ENCODE data around the gene ITFG2.

DNA sequence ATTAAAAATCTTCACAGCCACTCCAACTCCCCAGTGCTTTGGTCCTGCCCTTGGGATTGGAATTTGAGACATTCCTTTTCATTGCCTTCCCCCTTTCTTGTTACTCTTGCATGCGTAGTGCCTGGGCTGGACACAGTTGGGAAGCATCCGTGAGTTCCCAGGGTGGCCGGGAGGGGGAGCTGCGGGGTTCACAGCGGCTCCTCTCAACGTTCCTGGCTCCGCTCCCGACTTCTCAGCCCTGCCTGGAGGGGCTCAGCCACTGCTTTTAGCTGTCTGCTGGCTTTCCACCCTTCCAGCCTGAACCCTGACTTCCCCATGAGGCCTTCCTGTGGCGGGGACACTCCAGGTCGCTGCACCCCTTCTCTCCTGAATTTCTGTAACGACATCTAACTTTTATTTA, 41.2 kb downstream of the ITFG2 start:
- TF ChIP-seq, protein P1, sequence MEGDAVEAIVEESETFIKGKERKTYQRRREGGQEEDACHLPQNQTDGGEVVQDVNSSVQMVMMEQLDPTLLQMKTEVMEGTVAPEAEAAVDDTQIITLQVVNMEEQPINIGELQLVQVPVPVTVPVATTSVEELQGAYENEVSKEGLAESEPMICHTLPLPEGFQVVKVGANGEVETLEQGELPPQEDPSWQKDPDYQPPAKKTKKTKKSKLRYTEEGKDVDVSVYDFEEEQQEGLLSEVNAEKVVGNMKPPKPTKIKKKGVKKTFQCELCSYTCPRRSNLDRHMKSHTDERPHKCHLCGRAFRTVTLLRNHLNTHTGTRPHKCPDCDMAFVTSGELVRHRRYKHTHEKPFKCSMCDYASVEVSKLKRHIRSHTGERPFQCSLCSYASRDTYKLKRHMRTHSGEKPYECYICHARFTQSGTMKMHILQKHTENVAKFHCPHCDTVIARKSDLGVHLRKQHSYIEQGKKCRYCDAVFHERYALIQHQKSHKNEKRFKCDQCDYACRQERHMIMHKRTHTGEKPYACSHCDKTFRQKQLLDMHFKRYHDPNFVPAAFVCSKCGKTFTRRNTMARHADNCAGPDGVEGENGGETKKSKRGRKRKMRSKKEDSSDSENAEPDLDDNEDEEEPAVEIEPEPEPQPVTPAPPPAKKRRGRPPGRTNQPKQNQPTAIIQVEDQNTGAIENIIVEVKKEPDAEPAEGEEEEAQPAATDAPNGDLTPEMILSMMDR (CRISPR knock-in tag; IDR thresholded peaks at IDR 0.05) = peak; percentile 82
- TF ChIP-seq ZNF292 (CRISPR knock-in tag; IDR thresholded peaks at IDR 0.05; ENCODE audit: borderline replicate concordance, low read depth) (no peak), GABPA (IDR thresholded peaks at IDR 0.05; ENCODE audit: low read depth, low read length) (no peak), GABPA (CRISPR knock-in tag; IDR thresholded peaks at IDR 0.05; ENCODE audit: low read depth) (no peak), DNMT1 (CRISPR knock-in tag; IDR thresholded peaks at IDR 0.05) (no peak), CBX5 (CRISPR knock-in tag; IDR thresholded peaks at IDR 0.05; ENCODE audit: borderline replicate concordance) (no peak), ZBTB8A (CRISPR knock-in tag; IDR thresholded peaks at IDR 0.05; ENCODE audit: borderline replicate concordance, low read depth) (no peak), BRCA1 (CRISPR knock-in tag; IDR thresholded peaks at IDR 0.05) (no peak), ZFP90 (CRISPR knock-in tag; IDR thresholded peaks at IDR 0.05; ENCODE audit: borderline replicate concordance) (no peak), SRSF1 (optimal IDR thresholded peaks at IDR 0.05; ENCODE audit: low read depth, low read length) (no peak), ZNF441 (CRISPR knock-in tag; IDR thresholded peaks at IDR 0.05; ENCODE audit: borderline replicate concordance) (no peak), ZBTB1 (CRISPR knock-in tag; IDR thresholded peaks at IDR 0.05; ENCODE audit: borderline replicate concordance) (no peak)
- TF ChIP-seq, protein P2, sequence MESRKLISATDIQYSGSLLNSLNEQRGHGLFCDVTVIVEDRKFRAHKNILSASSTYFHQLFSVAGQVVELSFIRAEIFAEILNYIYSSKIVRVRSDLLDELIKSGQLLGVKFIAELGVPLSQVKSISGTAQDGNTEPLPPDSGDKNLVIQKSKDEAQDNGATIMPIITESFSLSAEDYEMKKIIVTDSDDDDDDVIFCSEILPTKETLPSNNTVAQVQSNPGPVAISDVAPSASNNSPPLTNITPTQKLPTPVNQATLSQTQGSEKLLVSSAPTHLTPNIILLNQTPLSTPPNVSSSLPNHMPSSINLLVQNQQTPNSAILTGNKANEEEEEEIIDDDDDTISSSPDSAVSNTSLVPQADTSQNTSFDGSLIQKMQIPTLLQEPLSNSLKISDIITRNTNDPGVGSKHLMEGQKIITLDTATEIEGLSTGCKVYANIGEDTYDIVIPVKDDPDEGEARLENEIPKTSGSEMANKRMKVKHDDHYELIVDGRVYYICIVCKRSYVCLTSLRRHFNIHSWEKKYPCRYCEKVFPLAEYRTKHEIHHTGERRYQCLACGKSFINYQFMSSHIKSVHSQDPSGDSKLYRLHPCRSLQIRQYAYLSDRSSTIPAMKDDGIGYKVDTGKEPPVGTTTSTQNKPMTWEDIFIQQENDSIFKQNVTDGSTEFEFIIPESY (CRISPR knock-in tag; IDR thresholded peaks at IDR 0.05) = no peak
- TF ChIP-seq, protein P3, sequence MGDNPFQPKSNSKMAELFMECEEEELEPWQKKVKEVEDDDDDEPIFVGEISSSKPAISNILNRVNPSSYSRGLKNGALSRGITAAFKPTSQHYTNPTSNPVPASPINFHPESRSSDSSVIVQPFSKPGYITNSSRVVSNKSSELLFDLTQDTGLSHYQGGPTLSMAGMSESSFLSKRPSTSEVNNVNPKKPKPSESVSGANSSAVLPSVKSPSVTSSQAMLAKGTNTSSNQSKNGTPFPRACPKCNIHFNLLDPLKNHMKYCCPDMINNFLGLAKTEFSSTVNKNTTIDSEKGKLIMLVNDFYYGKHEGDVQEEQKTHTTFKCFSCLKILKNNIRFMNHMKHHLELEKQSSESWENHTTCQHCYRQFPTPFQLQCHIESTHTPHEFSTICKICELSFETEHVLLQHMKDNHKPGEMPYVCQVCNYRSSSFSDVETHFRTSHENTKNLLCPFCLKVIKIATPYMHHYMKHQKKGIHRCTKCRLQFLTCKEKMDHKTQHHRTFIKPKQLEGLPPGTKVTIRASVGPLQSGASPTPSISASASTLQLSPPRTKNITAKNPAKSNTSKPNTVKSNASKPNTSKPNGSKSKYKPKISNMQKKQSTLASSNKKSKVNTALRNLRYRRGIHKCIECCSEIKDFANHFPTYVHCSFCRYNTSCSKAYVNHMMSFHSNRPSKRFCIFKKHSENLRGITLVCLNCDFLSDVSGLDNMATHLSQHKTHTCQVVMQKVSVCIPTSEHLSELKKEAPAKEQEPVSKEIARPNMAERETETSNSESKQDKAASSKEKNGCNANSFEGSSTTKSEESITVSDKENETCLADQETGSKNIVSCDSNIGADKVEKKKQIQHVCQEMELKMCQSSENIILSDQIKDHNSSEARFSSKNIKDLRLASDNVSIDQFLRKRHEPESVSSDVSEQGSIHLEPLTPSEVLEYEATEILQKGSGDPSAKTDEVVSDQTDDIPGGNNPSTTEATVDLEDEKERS (CRISPR knock-in tag; IDR thresholded peaks at IDR 0.05) = no peak
- TF ChIP-seq, protein P4, sequence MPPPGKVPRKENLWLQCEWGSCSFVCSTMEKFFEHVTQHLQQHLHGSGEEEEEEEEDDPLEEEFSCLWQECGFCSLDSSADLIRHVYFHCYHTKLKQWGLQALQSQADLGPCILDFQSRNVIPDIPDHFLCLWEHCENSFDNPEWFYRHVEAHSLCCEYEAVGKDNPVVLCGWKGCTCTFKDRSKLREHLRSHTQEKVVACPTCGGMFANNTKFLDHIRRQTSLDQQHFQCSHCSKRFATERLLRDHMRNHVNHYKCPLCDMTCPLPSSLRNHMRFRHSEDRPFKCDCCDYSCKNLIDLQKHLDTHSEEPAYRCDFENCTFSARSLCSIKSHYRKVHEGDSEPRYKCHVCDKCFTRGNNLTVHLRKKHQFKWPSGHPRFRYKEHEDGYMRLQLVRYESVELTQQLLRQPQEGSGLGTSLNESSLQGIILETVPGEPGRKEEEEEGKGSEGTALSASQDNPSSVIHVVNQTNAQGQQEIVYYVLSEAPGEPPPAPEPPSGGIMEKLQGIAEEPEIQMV (CRISPR knock-in tag; IDR thresholded peaks at IDR 0.05; ENCODE audit: low read depth) = no peak
